Measurements from ENCODE around the gene IL1RAPL2.

- TF ChIP-seq CTCF (IDR thresholded peaks at IDR 0.05; ENCODE audit: insufficient read depth, low read length, poor library complexity, severe bottlenecking) (no peak), EZH2phosphoT487 (conservative IDR thresholded peaks at IDR 0.05; ENCODE audit: low read length) (no peak)
Measured at GRCh38 chrX:104712515-104712914, 146.5 kb downstream of the IL1RAPL2 start.

Measured in SU-DHL-6 (cell line).